Peyer's patch (tissue), 4 donors: ENCODE measurements around the gene PLCL1. TPM values are rescaled to one million over a fixed set of nuclear protein-coding genes. Genes with fewer than 3 reads are reported as not detected.

Experiments
- DNase-seq, 3 donors: peaks; one replicate each; pipeline ENCODE4 v3.0.0-alpha.2; 2017 to 2019
- H3K27ac ChIP-seq, 4 donors: fragments of 200-600 bp; sonication (generic); one replicate each; pipeline ENCODE4 v1.5.1; 2016 to 2019
- H3K27me3 ChIP-seq, 2 donors: fragments of 200-600 bp; sonication (generic); one replicate each; pipeline ENCODE4 v1.5.1; 2019
- H3K36me3 ChIP-seq, 3 donors: fragments of 200-600 bp; sonication (generic); one replicate each; pipeline ENCODE4 v1.5.1; 2016 to 2019
- H3K4me1 ChIP-seq, 4 donors: fragments of 200-600 bp; sonication (generic); one replicate each; pipeline ENCODE4 v1.5.1; 2016 to 2019
- H3K4me3 ChIP-seq, 4 donors: fragments of 200-600 bp; sonication (generic); 1 replicate in 3 of 4; 2 replicates in 1 of 4; pipeline ENCODE4 v1.5.1; 2016 to 2019; ENCODE audit warnings: mild to moderate bottlenecking in 1 of 4
- H3K9me3 ChIP-seq, 4 donors: fragments of 200-600 bp; sonication (generic); one replicate each; pipeline ENCODE4 v1.5.1; 2016 to 2019; ENCODE audit warnings: mild to moderate bottlenecking in 1 of 4
- POLR2A ChIP-seq, 2 donors: fragments of 450-650 bp; IDR thresholded peaks; one replicate each; pipeline ENCODE4 v1.5.1; 2017; ENCODE audit warnings: antibody characterized with exemption in 2 of 2, mild to moderate bottlenecking in 2 of 2, moderate library complexity in 2 of 2
- total RNA-seq, 4 donors: library from RNA; depleted of rRNA; stranded (reverse); fragments of >200 nt; gene quantifications; one replicate each; pipeline ENCODE4 v1.1.0, GENCODE V29; 2016
- TF ChIP-seq, protein P1 (sequence below), 6 experiments: fragments of 450-650 bp in 4 of 6; fragments of 200-600 bp in 2 of 6; sonication (generic) in 1 of 6; IDR thresholded peaks; one replicate each; pipeline ENCODE4 v1.5.1; 2017 to 2019; ENCODE audit warnings: antibody characterized with exemption in 6 of 6, mild to moderate bottlenecking in 3 of 6, moderate library complexity in 1 of 6

Gene PLCL1
- total RNA-seq, 4 donors from 2014 or later, result 1.9 to 5.8 (median 2.8) TPM; not detected in 1

- H3K9me3 ChIP-seq, result no peaks in the 10 kb centered on the region
- no peak for DNase-seq
- no peaks in the 10 kb centered on the region for H3K27me3 ChIP-seq
- H3K4me1 ChIP-seq, result no peaks in the 10 kb centered on the region
- no peak for TF ChIP-seq POLR2A (IDR thresholded peaks at IDR 0.05)
- H3K4me3 ChIP-seq, result no peak overlapping the region
- H3K27ac ChIP-seq, result no peak overlapping the region
- no peaks in the 10 kb centered on the region for H3K36me3 ChIP-seq
These were observed 134.2 kb downstream of the PLCL1 start for GRCh38 chr2:197938555-197938954.

GRCh38 chr2:197939787-197940186, 135.4 kb downstream of the PLCL1 start:
- H3K36me3 ChIP-seq, result no peaks in the 10 kb centered on the region
- H3K27ac ChIP-seq, result no peak overlapping the region
- no peaks in the 10 kb centered on the region for H3K4me1 ChIP-seq
- TF ChIP-seq, protein P1, sequence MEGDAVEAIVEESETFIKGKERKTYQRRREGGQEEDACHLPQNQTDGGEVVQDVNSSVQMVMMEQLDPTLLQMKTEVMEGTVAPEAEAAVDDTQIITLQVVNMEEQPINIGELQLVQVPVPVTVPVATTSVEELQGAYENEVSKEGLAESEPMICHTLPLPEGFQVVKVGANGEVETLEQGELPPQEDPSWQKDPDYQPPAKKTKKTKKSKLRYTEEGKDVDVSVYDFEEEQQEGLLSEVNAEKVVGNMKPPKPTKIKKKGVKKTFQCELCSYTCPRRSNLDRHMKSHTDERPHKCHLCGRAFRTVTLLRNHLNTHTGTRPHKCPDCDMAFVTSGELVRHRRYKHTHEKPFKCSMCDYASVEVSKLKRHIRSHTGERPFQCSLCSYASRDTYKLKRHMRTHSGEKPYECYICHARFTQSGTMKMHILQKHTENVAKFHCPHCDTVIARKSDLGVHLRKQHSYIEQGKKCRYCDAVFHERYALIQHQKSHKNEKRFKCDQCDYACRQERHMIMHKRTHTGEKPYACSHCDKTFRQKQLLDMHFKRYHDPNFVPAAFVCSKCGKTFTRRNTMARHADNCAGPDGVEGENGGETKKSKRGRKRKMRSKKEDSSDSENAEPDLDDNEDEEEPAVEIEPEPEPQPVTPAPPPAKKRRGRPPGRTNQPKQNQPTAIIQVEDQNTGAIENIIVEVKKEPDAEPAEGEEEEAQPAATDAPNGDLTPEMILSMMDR (IDR thresholded peaks at IDR 0.05), result no peak
- no peak for TF ChIP-seq POLR2A (IDR thresholded peaks at IDR 0.05)
- no peaks in the 10 kb centered on the region for H3K27me3 ChIP-seq
- DNase-seq, result no peak
- no peaks in the 10 kb centered on the region for H3K9me3 ChIP-seq
- H3K4me3 ChIP-seq, result no peak overlapping the region

DNA sequence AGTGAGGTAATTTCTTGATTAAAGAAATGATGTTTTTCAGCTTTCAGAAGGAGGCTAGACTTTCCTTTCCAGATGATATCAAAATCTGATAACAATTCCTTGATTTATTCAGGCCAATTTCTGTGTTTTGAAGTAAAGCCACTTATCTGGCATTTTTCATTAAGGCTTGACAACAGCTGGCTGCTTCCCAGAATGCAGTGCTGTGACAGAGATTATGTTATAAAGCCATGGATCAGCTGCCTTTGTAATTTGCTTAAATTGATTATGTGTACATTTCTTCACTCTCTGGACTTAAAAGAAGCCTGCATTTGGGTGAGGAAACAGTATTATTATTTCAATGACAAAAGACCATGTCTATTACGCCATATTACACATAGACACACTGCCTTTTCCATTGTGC, 136.0 kb downstream of the PLCL1 start:
- no peaks in the 10 kb centered on the region for H3K36me3 ChIP-seq
- H3K4me1 ChIP-seq, result no peaks in the 10 kb centered on the region
- H3K27me3 ChIP-seq, result no peaks in the 10 kb centered on the region
- no peak overlapping the region for H3K27ac ChIP-seq
- TF ChIP-seq POLR2A (IDR thresholded peaks at IDR 0.05), result no peak
- TF ChIP-seq, protein P1 (IDR thresholded peaks at IDR 0.05), result no peak
- no peaks in the 10 kb centered on the region for H3K9me3 ChIP-seq
- H3K4me3 ChIP-seq, result no peak overlapping the region
- DNase-seq, result no peak

DNA sequence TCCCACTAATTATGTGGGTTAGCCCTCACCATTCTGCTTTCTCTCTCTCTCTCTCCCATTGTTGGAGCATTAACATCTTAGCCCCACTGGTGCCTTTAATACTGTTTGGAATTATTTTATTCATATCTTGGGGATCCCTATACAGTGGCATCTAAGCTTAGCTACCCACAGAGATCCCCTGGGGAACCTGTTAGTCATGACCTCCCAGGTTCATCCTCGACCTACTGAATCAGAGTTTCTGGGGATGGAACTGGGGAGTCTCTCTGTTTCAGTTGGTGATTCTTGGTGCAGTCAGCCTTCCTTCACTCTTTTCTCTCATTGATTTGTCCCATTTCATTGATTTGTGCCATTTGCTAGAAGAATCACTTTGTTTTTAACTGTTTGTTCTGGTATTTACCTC, 137.3 kb downstream of the PLCL1 start:
- DNase-seq, result no peak
- Histone ChIP-seq H3K36me3 (no peaks in the 10 kb centered on the region), H3K4me1 (no peaks in the 10 kb centered on the region)

GRCh38 chr2:197943731-197944130, 139.3 kb downstream of the PLCL1 start:
- Histone ChIP-seq H3K36me3 (no peaks in the 10 kb centered on the region), H3K4me1 (no peaks in the 10 kb centered on the region), H3K4me3 (no peak overlapping the region), H3K27ac (no peak overlapping the region), H3K27me3 (no peaks in the 10 kb centered on the region), H3K9me3 (no peaks in the 10 kb centered on the region)
- DNase-seq, result no peak
- TF ChIP-seq, protein P1 (IDR thresholded peaks at IDR 0.05), result no peak
- TF ChIP-seq POLR2A (IDR thresholded peaks at IDR 0.05), result no peak

More for the DNA sequence above, 137.3 kb downstream of the PLCL1 start:
- H3K27me3 ChIP-seq, result no peaks in the 10 kb centered on the region
- TF ChIP-seq, protein P1 (IDR thresholded peaks at IDR 0.05), result no peak
- TF ChIP-seq POLR2A (IDR thresholded peaks at IDR 0.05), result no peak
- H3K4me3 ChIP-seq, result no peak overlapping the region
- no peaks in the 10 kb centered on the region for H3K9me3 ChIP-seq
- H3K27ac ChIP-seq, result no peak overlapping the region

GRCh38 chr2:197944416-197945096, 140.2 kb downstream of the PLCL1 start:
- no peak overlapping the region for H3K27ac ChIP-seq
- H3K36me3 ChIP-seq, result no peaks in the 10 kb centered on the region
- H3K4me1 ChIP-seq, result no peaks in the 10 kb centered on the region
- DNase-seq, result no peak
- no peak overlapping the region for H3K4me3 ChIP-seq
- TF ChIP-seq, protein P1 (IDR thresholded peaks at IDR 0.05), result no peak
- TF ChIP-seq POLR2A (IDR thresholded peaks at IDR 0.05), result no peak
- no peaks in the 10 kb centered on the region for H3K27me3 ChIP-seq
- H3K9me3 ChIP-seq, result no peaks in the 10 kb centered on the region
